Kidney (tissue), 14 donors: ENCODE results near the gene TPSG1. TPM values are rescaled to one million over a fixed set of nuclear protein-coding genes. Genes with fewer than 3 reads are reported as not detected.

Source experiments
- DNase-seq, 5 donors: peaks; one replicate each; pipeline ENCODE4 v3.0.0-alpha.2; 2013 to 2020
- FAIRE-seq: peaks from 2 replicates; lab custom pipeline; 2012; peaks lifted over from hg19 to GRCh38; lab: Jason Lieb, UNC
- H3K27ac ChIP-seq, 2 donors: one replicate each; pipeline ENCODE4 v1.7.0; 2013; ENCODE audit warnings: low read depth in 2 of 2, low read length in 2 of 2, inconsistent platforms in 1 of 2
- H3K27me3 ChIP-seq: one replicate; pipeline ENCODE4 v1.7.1; 2013; ENCODE audit warnings: low read length, inconsistent platforms; ENCODE audit not compliant: control insufficient read depth, insufficient read depth
- H3K36me3 ChIP-seq, 3 donors: one replicate each; pipeline versions ENCODE4 v1.7.0 to v1.7.1; 2013; ENCODE audit warnings: low read length in 3 of 3, control low read depth in 1 of 3, inconsistent platforms in 1 of 3; ENCODE audit not compliant: insufficient read depth in 3 of 3, control insufficient read depth in 2 of 3
- H3K4me1 ChIP-seq, 3 donors: one replicate each; pipeline versions ENCODE4 v1.7.0 to v1.7.1; 2013; ENCODE audit warnings: low read length in 3 of 3, inconsistent platforms in 1 of 3, low read depth in 1 of 3; ENCODE audit not compliant: control insufficient read depth in 2 of 3, insufficient read depth in 2 of 3
- H3K4me3 ChIP-seq, 3 donors: one replicate each; pipeline versions ENCODE4 v1.7.0 to v1.8.1; 2013; ENCODE audit warnings: low read length in 3 of 3, control low read depth in 1 of 3, inconsistent platforms in 1 of 3
- H3K9ac ChIP-seq, 3 donors: one replicate each; pipeline versions ENCODE4 v1.7.0 to v1.7.1; 2013; ENCODE audit warnings: low read length in 3 of 3, control low read depth in 1 of 3, inconsistent platforms in 1 of 3
- H3K9me3 ChIP-seq, 3 donors: one replicate each; pipeline versions ENCODE4 v1.7.0 to v1.7.1; 2013; ENCODE audit warnings: low read length in 3 of 3, control low read depth in 1 of 3, inconsistent platforms in 1 of 3; ENCODE audit not compliant: control insufficient read depth in 2 of 3, insufficient read depth in 1 of 3
- intact Hi-C: fragments of 100-400 bp; cut with DNase I; formaldehyde crosslinking; loops from one replicate; pipeline ENCODE4 v1.11.1; 2022
- polyA plus RNA-seq: library from polyadenylated mRNA; stranded (reverse); fragments of 350-450 nt; fragmentation: Illumina TruSeq; extraction: RNeasy Lipid Tissue Mini Kit (QIAGEN cat#74804); gene quantifications from one replicate; pipeline ENCODE4 v1.2.3, GENCODE V29; 2014; ENCODE audit warnings: low read depth, low replicate concordance; ENCODE audit not compliant: insufficient read depth
- total RNA-seq: library from RNA; stranded (reverse); fragmentation: NEBNext Ultra II Directional; extraction: Animal tissue kit (Norgen Biotek cat#: 25700); gene quantifications from one replicate; pipeline ENCODE4 v1.2.1, GENCODE V29; 2021
- TF ChIP-seq, protein P1 (sequence below): IDR thresholded peaks from 3 replicates; pipeline ENCODE4 v1.5.1; 2012; ENCODE audit warnings: mild to moderate bottlenecking, moderate library complexity, borderline replicate concordance; ENCODE audit not compliant: insufficient read depth; ENCODE audit errors: extremely low read depth
- donor health status: control.
- donor health status: control.
- donor health status: control.
- donor health status: control.
- donor health status: control.
- donor health status: DM: yes; HTN: yes; CAD: no.
- donor health status: Normal renal cell carcinoma (clear cell type).

TPSG1 gene
- total and polyA plus RNA-seq, 2 donors from 2014 or later: 0.86 to 3.4 TPM

DNA sequence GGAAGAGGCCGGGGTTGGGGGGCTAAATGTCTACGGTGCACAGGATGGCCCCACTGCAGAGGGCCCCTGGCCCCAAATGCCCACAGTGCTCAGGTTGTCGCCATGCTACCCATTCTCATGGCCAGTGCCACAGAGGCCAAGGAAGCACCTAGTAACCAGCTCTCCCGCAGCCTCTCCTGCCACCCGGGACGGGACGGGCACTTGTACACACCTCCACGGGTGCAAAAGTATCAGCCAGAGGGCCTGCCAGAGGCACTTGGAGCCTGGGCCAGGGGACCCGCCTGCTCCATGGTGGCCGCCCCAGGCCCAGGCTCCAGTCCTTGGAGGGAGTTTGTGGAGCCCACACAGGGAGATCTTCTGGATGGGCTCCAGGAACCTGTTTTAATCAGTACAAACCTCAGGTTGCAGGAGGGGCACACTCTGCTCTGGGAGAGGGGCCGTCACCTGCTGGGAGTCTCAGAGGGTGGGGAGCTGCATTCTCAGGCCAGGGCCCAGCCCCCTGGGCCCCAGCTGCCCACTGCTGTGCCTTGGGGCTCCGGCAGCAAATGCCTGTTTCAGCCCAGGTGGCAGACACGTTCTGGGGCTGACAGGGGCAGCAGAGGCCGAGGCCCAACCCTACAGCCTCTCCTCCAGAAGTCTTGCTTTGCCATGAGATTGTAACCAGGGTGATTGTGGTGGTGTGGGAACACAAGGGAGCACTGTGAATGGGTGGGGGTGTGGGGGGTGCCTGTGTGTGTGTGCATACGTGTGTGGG is 38.7 kb upstream of the TPSG1 start:
- TF ChIP-seq, protein P1, sequence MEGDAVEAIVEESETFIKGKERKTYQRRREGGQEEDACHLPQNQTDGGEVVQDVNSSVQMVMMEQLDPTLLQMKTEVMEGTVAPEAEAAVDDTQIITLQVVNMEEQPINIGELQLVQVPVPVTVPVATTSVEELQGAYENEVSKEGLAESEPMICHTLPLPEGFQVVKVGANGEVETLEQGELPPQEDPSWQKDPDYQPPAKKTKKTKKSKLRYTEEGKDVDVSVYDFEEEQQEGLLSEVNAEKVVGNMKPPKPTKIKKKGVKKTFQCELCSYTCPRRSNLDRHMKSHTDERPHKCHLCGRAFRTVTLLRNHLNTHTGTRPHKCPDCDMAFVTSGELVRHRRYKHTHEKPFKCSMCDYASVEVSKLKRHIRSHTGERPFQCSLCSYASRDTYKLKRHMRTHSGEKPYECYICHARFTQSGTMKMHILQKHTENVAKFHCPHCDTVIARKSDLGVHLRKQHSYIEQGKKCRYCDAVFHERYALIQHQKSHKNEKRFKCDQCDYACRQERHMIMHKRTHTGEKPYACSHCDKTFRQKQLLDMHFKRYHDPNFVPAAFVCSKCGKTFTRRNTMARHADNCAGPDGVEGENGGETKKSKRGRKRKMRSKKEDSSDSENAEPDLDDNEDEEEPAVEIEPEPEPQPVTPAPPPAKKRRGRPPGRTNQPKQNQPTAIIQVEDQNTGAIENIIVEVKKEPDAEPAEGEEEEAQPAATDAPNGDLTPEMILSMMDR: no peak
- peak in 1 of 5 donors; percentile 61 for DNase-seq
- H3K9me3 ChIP-seq: no peaks in the 10 kb centered on the region
- no peaks in the 10 kb centered on the region for H3K27me3 ChIP-seq
- no peaks in the 10 kb centered on the region for H3K36me3 ChIP-seq
- H3K27ac ChIP-seq: no peak overlapping the region
- no peak for FAIRE-seq
- intact Hi-C loops: no loop called here
- H3K9ac ChIP-seq: no peak overlapping the region
- H3K4me3 ChIP-seq: no peak overlapping the region
- H3K4me1 ChIP-seq: no peaks in the 10 kb centered on the region

DNA sequence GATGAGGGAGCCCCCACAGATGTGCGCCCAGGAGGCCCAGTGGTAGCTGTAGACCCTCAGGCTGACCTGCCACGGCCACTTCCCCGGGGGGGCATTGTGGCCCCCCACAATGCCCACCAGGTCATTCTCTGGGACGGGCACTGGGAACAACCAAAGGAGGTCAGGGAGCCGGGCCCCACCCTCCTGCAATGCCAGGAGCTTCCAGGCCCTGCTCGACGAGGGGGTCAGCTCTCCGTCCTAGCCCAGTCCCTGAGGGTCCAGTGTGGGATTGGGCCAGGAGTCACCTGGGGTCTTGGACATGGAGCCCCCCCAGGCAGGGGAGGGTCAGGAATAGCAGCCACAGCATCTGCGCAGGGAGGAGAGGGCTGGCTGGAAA is 37.8 kb upstream of the TPSG1 start:
- H3K4me3 ChIP-seq: no peak overlapping the region
- DNase-seq: peak in 1 of 5 donors; percentile 49
- TF ChIP-seq, protein P1: no peak
- no peak overlapping the region for H3K27ac ChIP-seq
- FAIRE-seq: no peak
- no peaks in the 10 kb centered on the region for H3K27me3 ChIP-seq
- intact Hi-C loops: no loop called here
- H3K36me3 ChIP-seq: no peaks in the 10 kb centered on the region
- H3K9me3 ChIP-seq: no peaks in the 10 kb centered on the region
- H3K9ac ChIP-seq: no peak overlapping the region
- H3K4me1 ChIP-seq: no peaks in the 10 kb centered on the region

DNA sequence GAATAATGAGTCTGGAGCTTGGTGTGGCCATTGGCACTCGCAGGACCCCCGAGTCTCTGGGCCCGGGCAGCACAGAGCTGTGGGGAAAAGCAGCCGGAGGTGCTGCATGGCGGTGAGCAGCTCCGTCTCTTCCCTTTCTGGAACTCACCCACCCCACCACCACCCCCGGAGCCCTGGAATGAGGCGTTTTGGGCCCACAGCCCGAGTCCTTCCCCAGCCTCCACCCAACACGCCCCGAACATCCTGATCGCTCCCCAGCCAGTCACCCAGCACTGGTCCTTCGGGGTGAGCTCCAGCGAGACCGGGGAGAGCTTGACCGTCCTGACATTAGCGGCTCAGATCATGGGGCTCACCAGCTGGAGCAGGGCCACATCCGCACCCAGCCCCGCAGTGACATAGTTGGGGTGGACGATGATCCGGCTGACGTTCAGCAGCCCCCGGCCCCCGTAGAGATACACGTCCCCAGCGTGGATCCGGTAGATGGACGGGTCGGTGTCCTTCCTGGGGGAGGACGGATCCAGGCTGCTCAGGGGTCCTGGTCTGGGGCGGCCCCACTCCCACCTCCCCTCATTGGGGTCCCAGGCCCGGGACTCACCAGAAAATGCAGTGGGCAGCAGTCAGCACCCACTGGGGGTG is 37.3 kb upstream of the TPSG1 start:
- no peak overlapping the region for H3K4me3 ChIP-seq
- no peaks in the 10 kb centered on the region for H3K27me3 ChIP-seq
- no peaks in the 10 kb centered on the region for H3K36me3 ChIP-seq
- no peak overlapping the region for H3K9ac ChIP-seq
- no peak for FAIRE-seq
- H3K9me3 ChIP-seq: no peaks in the 10 kb centered on the region
- H3K27ac ChIP-seq: no peak overlapping the region
- H3K4me1 ChIP-seq: no peaks in the 10 kb centered on the region
- TF ChIP-seq, protein P1: no peak
- DNase-seq: peak in 1 of 5 donors; percentile 52
- intact Hi-C loops: no loop called here
